HepG2 (cell line): ENCODE data around the gene ADCK2. TPM values are rescaled to one million over a fixed set of nuclear protein-coding genes. Genes with fewer than 3 reads are reported as not detected.

Experiments
- GMEB1 ChIP-seq: sonication (generic); formaldehyde crosslinking; IDR thresholded peaks from 2 replicates; pipeline ENCODE4 v1.5.1; 2020; ENCODE audit warnings: missing genetic modification reagents, mild to moderate bottlenecking, borderline replicate concordance
- polyA plus RNA-seq, 8 experiments: library from polyadenylated mRNA; depleted of rRNA in 3 of 8; stranded (reverse) in 7 of 8; unstranded in 1 of 8; fragments of >200 nt; fragmentation: Illumina TruSeq in 4 of 8; extraction: Trizol in 4 of 8; gene quantifications; 2 replicates each; pipeline versions ENCODE4 v1.2.1 to v1.2.3, GENCODE V29; 2011 to 2016; ENCODE audit warnings: low read depth in 4 of 8, missing spikeins in 1 of 8, mixed read lengths in 1 of 8; ENCODE audit not compliant: insufficient read depth in 1 of 8
- total RNA-seq, 5 experiments: library from RNA; depleted of rRNA; stranded (reverse); fragments of >200 nt; fragmentation: Illumina TruSeq; extraction: Trizol; gene quantifications; 2 replicates each; pipeline ENCODE4 v1.2.3, GENCODE V29; 2016; ENCODE audit warnings: low read depth in 1 of 5
- TF ChIP-seq, protein P1 (sequence below): sonication (generic); formaldehyde crosslinking; IDR thresholded peaks from 2 replicates; pipeline ENCODE4 v1.4.0; 2020; ENCODE audit warnings: mild to moderate bottlenecking, missing genetic modification reagents

The ADCK2 gene
- total and polyA plus RNA-seq, 2 of the 13 experiments (the other 11 are each of a cell fraction or from before 2014, with no cell fraction given): 8.6 to 18.8 TPM

DNA sequence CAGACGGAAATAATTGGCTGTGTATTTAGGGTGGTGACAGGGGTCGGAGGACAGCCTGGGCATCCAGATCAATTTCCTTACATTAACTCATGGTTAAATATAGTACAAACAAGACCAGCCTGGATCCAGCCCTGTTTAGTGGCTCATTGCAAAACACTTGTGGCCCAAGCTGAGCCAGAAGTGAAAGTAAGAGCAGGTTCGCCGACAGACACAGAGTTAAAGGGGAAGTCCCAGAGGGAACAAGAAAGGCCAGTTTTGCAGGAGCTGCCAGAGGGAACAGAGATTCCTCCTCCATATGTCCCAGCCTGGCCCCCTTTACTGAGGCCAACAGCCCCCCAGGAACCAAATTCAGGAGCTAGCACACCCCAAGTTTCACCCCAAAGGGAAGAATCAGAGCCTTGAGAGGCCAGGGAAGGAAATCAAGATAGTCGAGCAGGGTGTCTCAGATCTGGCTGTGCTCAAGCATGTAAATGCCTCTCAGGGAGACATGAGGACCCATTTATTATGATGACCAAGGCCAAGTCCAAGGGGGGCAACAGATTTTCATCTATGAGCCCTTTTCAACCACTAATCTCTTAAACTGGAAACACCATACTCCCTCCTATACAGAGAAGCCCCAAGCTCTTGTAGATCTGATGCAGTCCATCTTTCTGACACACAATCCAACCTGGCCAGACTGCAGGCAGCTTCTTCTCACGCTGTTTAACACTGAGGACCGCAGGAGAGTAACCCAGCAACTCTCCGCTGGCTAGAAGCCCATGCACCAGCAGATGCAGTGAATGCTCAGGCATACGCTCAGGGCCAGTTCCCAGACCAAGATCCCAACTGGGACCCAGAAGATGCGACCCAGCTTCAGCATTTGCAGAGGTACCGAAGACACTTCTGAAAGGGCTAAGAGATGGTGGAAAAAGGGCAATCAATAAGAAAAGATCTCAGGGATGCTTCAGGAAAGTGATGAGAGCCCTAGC, 15.9 kb upstream of the ADCK2 start (continued):
- TF ChIP-seq GMEB1 (CRISPR knock-in tag): no peak
- TF ChIP-seq, protein P1, sequence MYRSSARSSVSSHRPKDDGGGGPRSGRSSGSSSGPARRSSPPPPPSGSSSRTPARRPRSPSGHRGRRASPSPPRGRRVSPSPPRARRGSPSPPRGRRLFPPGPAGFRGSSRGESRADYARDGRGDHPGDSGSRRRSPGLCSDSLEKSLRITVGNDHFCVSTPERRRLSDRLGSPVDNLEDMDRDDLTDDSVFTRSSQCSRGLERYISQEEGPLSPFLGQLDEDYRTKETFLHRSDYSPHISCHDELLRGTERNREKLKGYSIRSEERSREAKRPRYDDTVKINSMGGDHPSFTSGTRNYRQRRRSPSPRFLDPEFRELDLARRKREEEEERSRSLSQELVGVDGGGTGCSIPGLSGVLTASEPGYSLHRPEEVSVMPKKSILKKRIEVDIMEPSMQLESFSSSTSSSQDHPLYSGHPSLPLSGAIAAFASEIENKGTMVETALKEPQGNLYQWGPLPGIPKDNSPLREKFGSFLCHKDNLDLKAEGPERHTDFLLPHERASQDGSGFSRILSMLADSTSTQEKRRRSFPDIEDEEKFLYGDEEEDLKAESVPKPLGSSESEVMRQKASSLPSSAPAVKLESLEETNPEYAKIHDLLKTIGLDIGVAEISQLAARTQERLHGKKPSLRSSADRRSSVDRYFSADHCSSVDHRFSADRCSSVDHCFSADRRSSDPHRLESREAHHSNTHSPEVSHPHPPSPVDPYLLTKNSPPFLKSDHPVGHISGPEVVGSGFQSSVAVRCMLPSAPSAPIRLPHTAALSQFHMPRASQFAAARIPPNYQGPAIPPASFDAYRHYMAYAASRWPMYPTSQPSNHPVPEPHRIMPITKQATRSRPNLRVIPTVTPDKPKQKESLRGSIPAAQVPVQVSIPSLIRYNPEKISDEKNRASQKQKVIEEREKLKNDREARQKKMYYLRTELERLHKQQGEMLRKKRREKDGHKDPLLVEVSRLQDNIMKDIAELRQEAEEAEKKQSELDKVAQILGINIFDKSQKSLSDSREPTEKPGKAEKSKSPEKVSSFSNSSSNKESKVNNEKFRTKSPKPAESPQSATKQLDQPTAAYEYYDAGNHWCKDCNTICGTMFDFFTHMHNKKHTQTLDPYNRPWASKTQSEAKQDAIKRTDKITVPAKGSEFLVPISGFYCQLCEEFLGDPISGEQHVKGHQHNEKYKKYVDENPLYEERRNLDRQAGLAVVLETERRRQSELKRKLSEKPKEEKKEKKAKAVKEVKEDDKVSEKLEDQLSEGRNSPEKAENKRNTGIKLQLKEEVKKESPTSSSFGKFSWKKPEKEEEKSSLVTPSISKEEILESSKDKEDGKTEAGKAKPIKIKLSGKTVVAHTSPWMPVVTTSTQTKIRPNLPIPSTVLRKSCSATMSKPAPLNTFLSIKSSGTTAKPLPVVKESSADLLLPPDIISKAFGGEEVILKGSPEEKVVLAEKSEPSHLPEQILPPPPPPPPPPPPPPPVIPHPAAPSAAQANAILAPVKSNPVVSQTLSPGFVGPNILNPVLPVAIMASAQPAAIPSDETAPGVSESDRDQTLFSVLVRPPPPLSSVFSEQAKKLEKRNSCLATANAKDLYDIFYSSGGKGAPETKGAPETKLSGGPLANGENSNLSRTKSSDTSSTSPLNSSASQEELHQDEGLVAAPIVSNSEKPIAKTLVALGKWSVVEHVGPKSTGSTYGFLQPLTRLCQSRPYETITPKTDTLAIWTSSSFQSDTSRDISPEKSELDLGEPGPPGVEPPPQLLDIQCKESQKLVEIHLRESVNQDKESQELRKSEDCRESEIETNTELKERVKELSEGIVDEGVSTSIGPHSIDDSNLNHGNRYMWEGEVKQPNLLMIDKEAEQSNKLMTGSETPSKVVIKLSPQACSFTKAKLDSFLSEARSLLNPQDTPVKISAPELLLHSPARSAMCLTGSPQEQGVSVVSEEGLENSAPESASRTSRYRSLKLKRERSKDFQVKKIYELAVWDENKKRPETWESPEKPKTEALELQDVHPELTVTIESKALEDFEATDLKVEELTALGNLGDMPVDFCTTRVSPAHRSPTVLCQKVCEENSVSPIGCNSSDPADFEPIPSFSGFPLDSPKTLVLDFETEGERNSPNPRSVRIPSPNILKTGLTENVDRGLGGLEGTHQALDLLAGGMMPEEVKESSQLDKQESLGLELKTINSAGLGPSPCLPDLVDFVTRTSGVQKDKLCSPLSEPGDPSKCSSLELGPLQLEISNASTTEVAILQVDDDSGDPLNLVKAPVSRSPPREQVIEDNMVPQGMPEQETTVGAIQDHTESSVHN: no peak
